Stimulated activated naive CD4-positive, alpha-beta T cell (primary cell): ENCODE measurements around the gene PUM1.
"Not testable (repeated sequence)": the region's sequence is repeated elsewhere in the genome, so short reads cannot be mapped to it uniquely, and the experiment has no call there.

Experiments
- DNase-seq, 6 experiments: peaks; one replicate each; lab custom pipeline; 2025; lab: John Stamatoyannopoulos, UW

PUM1 gene

GRCh38 chr1:30997463-30998057, 68.0 kb downstream of the PUM1 start:
- no peak for DNase-seq

DNA sequence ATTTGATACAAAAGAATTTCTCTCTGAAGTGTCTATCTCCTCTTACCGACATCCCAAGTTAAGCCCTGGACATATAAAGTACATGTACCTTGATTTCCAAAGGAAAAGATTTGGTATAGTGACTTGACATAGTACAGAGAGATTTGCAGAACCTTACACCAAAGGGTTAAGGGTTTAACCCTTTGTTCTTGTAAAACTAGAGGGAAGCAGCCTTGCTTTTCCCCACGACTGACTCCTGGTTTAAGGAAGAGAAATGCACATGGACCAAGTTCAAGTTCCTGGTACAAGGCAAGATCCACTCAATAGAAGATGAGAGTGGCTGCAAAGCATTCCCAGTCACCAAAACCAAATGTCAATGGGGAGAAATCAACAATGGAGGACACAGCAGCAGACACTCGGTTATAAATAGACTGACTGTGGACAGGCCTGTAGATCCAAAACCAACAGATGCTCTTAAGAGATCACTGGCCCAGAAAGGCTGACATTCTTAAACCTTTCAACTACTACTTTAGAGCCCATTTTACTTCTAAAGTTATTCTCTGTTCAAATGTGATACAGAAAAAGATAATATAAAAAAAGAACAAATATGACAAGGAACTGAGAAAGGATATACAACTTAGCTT, 69.4 kb downstream of the PUM1 start:
- DNase-seq = no peak

DNA sequence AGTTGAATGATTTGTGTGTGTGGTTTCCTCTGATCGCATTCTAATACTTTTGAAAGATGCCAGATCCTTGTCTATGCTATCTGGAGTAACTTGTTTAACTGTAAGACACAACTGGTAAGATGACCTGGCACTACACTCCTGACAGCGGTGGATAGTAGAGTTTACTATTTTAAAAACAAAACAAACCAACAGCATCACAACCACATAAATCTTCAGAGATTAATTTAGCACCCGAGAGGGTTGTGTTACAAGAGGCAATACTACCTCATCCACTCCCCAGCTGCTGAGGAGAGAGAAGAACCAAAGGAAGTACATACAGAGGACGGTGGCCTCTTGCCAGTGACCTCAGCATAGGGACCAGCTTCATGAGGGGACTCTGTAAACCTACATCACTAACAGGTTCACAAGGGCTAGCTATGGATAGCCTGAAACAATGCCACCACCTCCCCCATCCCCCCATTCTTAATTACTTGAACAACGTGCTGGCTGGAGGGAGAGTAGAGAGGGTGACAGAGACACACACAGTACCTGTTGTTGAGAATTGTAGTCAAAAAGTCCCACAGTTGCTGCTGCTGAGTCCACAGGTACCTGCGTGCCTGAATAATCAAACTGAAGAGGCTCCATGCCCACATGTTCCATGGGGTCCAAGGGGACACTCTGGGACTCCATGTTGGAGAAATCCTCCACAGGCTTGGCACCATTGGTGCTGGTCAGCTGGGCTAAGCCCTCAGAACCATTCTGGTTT, 73.5 kb downstream of the PUM1 start:
- no peak for DNase-seq

- DNase-seq = no peak
Measured at GRCh38 chr1:30990591-30990990, 74.9 kb downstream of the PUM1 start.

GRCh38 chr1:30988045-30988444, 77.5 kb downstream of the PUM1 start:
- no peak for DNase-seq

DNA sequence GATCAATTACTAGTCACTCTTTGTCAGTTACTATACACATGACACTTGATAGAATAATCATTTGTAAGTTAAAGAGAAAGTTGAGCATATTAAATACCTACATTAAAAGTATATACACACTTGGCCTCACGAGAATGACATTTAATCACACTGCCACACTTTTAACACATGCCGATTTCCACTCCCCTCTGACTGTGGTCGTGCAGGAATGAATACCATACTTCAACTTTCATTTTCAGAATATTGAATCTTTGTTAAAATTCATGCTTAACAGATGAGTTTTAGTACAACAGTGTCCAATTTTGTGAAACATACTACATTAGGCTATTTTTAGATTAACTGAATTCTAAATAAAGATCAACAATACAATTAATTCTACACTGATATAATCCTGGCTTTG, 78.8 kb downstream of the PUM1 start:
- no peak for DNase-seq

GRCh38 chr1:30984991-30985503, 80.5 kb downstream of the PUM1 start:
- DNase-seq = no peak

GRCh38 chr1:30984165-30984889, 81.2 kb downstream of the PUM1 start:
- DNase-seq = no peak

GRCh38 chr1:30982937-30983336, 82.6 kb downstream of the PUM1 start:
- no peak for DNase-seq

GRCh38 chr1:30982431-30982830, 83.1 kb downstream of the PUM1 start:
- no peak for DNase-seq

- DNase-seq = no peak
Measured at GRCh38 chr1:30981172-30981571, 84.3 kb downstream of the PUM1 start.

DNA sequence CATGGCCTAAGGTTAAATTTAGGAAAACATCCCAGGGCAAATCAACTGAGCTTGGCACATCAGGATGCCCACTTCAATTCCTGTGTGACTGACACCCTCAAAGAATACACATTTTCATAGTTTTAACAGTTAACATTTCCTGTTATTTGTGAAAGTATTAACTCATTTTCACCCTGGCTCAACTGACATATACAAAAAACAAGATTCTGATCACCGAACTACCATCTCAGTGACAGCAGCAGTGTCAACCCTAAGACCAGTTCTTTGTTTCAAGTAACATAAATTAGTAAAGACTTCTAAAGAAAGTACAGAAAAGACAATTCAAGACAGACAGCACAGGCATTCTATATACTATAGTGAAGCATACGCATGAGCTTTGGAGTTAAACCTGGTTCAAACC, 88.0 kb downstream of the PUM1 start:
- no peak for DNase-seq

- no peak for DNase-seq
Measured at GRCh38 chr1:30977105-30977504, 88.4 kb downstream of the PUM1 start.

GRCh38 chr1:30976143-30976542, 89.4 kb downstream of the PUM1 start:
- DNase-seq = no peak

DNA sequence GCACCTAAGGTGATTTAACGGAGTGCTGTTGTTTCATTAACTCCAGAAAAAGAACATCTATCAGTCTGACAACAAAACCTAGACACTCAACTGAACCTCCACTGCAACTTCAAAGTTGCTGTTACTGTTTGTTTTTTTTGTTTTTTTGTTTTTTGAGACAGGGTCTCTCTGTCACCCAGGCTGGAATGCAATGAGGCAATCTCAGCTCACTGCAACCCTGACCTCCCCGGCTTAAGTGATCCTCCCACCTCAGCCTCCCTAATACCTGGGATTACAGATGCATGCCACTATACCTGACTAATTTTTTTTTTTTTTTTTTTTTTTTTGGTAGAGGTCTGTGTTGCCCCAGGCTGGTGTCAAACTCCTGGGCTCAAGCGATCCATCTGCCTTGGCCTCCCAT, 90.3 kb downstream of the PUM1 start:
- no peak for DNase-seq

- DNase-seq = no peak
Measured at GRCh38 chr1:30974536-30974935, 91.0 kb downstream of the PUM1 start.

DNA sequence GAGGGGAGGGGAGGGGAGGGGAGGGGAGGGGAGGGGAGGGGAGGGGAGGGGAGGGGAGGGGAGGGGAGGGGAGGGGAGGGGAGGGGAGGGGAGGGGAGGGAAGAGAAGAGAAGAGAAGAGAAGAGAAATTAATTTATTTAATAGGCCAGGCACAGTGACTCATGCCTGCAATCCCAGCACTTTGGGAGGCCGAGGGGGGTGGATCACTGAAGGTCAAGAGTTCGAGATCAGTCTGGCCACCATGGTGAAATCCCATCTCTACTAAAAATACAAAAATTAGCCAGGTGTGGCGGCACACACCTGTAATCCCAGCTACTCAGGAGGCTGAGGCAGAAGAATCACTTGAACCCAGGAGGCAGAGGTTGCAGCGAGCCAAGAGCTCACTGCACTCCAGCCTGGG, 93.2 kb downstream of the PUM1 start:
- DNase-seq = not testable (repeated sequence)

GRCh38 chr1:30971496-30971895, 94.0 kb downstream of the PUM1 start:
- no peak for DNase-seq

DNA sequence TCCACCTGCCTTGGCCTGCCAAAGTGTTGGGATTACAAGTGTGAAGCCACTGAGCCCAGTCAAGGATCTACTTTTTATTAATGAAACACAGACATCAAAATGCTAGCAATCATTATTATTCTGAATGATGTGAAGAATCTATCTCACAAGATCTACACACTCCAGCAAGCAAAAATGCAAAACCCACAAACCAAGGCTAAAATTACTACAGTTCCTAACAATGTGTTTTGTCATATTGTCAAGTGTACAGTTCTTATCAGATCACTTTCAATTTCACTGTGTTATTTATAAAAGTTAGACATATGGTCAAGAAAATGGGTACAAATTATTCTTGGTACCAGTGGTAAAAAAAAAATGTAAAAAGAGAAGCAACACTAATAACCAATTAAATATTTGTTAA, 95.6 kb downstream of the PUM1 start:
- no peak for DNase-seq

DNA sequence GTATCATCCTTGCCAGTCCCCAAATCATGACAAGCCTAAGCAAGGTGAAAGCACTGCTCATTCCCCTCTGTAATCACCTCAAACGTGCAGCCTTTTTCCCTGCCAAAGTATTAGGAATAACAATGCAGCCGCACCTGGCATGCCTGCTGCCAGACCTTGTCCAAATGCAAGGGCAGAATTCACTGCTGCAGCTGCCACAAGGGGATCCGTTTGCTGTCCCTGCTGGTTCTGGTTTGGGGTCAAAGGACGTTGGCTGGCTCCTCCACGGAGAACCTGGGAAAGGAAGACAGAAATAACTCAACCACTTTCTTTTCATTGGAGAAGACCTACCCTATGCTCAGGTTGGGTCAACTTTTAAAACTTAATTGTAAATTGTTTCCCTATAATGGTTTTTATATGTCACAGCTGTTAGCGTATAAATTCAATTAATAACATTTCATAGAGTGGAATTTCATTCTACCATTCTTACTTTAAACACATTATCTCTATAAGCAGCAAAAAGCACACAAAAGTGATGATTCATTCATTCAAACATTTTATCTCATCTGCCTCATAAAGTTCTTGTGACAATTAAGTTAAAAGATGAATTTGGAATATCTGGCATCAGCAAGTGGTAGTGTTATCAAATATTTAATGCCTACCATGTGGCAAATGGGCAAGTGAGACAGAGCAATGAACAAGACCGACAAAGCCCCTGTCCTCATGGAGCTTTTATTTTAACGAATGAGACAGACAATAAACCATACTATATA, 97.1 kb downstream of the PUM1 start:
- no peak for DNase-seq

- no peak for DNase-seq
Measured at GRCh38 chr1:30966690-30967369, 98.7 kb downstream of the PUM1 start.
